Mesendoderm (in vitro differentiated cells): ENCODE data around the gene COL28A1.
A peak's percentile ranks its signal among the peaks of the same experiment; 100 is the strongest.

ENCODE experiments used
- DNase-seq: peaks from one replicate; pipeline ENCODE4 v3.0.0; 2013
- H2AK5ac ChIP-seq: 2 replicates; pipeline ENCODE4 v1.6.1; 2013; ENCODE audit warnings: low read length, inconsistent platforms
- H2BK120ac ChIP-seq: 2 replicates; pipeline ENCODE4 v1.6.1; 2013; ENCODE audit warnings: low read depth, mild to moderate bottlenecking, low read length, moderate library complexity, mixed read lengths
- H2BK15ac ChIP-seq: replicated peaks from 2 replicates; pipeline ENCODE4 v1.6.1; 2013; ENCODE audit warnings: low read depth, mild to moderate bottlenecking, moderate library complexity
- H2BK5ac ChIP-seq: 2 replicates; pipeline ENCODE4 v1.6.1; 2013; ENCODE audit warnings: low read length, inconsistent platforms
- H3K18ac ChIP-seq: 2 replicates; pipeline ENCODE4 v1.6.1; 2013; ENCODE audit warnings: mild to moderate bottlenecking, low read length, mixed read lengths
- H3K23ac ChIP-seq: one replicate; pipeline ENCODE4 v1.6.1; 2013; ENCODE audit warnings: low read length
- H3K27ac ChIP-seq: 2 replicates; pipeline ENCODE4 v1.5.1; 2013; ENCODE audit warnings: low read depth, mild to moderate bottlenecking, inconsistent platforms, low read length, moderate library complexity
- H3K27me3 ChIP-seq: 2 replicates; pipeline ENCODE4 v1.6.1; 2013; ENCODE audit warnings: low read length, control low read depth, mild to moderate bottlenecking, inconsistent platforms; ENCODE audit not compliant: insufficient read depth, poor library complexity
- H3K36me3 ChIP-seq: 2 replicates; pipeline ENCODE4 v1.6.1; 2013; ENCODE audit warnings: low read length, inconsistent platforms; ENCODE audit not compliant: control insufficient read depth, insufficient read depth
- H3K4ac ChIP-seq: one replicate; pipeline ENCODE4 v1.6.1; 2013; ENCODE audit warnings: low read depth, mild to moderate bottlenecking, low read length, moderate library complexity
- H3K4me1 ChIP-seq: 2 replicates; pipeline ENCODE4 v1.6.1; 2013; ENCODE audit warnings: low read depth, low read length, inconsistent platforms; ENCODE audit not compliant: control insufficient read depth
- H3K4me2 ChIP-seq: 2 replicates; pipeline ENCODE4 v1.6.1; 2013; ENCODE audit warnings: low read length
- H3K4me3 ChIP-seq: 2 replicates; pipeline ENCODE4 v1.5.1; 2013; ENCODE audit warnings: mild to moderate bottlenecking, low read length
- H3K56ac ChIP-seq: one replicate; pipeline ENCODE4 v1.6.1; 2013; ENCODE audit warnings: low read length
- H3K79me1 ChIP-seq: 2 replicates; pipeline ENCODE4 v1.6.1; 2013; ENCODE audit warnings: low read length, inconsistent platforms
- H3K79me2 ChIP-seq: 2 replicates; pipeline ENCODE4 v1.6.1; 2013; ENCODE audit warnings: mild to moderate bottlenecking, low read length; ENCODE audit not compliant: control insufficient read depth, insufficient read depth
- H3K9ac ChIP-seq: 2 replicates; pipeline ENCODE4 v1.6.1; 2013; ENCODE audit warnings: low read length, inconsistent platforms
- H4K5ac ChIP-seq: one replicate; pipeline ENCODE4 v1.6.1; 2013; ENCODE audit warnings: low read length
- H4K8ac ChIP-seq: one replicate; pipeline ENCODE4 v1.6.1; 2013; ENCODE audit warnings: low read depth, mild to moderate bottlenecking, control low read depth, low read length, moderate library complexity
- WGBS: extraction: QIAGEN DNeasy Blood & Tissue Kit; methylation state at CpG from one replicate; pipeline ENCODE4 v1.1.7; 2013; ENCODE audit warnings: low lambda C conversion rate, missing lambda C conversion rate; ENCODE audit not compliant: insufficient coverage; ENCODE audit errors: extremely low coverage; 5-methylcytosine and 5-hydroxymethylcytosine counted together

Gene COL28A1

DNA sequence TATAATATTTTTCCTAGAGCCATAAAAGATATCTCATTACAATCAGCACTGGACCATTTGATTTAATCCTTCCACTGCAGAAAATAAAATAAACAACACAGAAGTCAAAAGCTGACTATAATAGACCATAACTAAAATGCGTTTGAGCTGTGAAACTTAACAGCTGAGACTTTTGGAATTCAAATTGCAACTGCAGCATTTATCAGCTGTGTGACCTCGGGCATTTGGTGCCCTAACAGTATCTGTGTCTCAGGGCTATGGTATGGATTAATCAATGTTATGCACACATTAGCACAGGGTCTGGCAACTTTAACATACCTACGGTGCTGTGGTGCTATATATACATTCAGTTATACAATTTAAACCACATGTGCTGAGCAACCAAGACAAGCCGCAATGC is 160.1 kb downstream of the COL28A1 start:
- Histone ChIP-seq H3K36me3 (no peaks in the 10 kb centered on the region), H4K5ac (no peak overlapping the region), H3K4me3 (no peak overlapping the region), H3K9ac (no peak overlapping the region), H2BK15ac (no peak overlapping the region), H3K79me2 (no peaks in the 10 kb centered on the region), H3K56ac (no peak overlapping the region), H2BK5ac (no peak overlapping the region), H3K27ac (no peak overlapping the region), H3K4me1 (no peaks in the 10 kb centered on the region), H3K4me2 (no peak overlapping the region), H4K8ac (no peak overlapping the region), H3K18ac (no peak overlapping the region), H3K4ac (no peak overlapping the region), H2AK5ac (no peak overlapping the region), H3K79me1 (no peaks in the 10 kb centered on the region), H2BK120ac (no peak overlapping the region), H3K27me3 (no peaks in the 10 kb centered on the region), H3K23ac (no peak overlapping the region)
- DNase-seq, result no peak
- WGBS, result no CpG with 5 or more reads among the region's 4 CpGs

DNA sequence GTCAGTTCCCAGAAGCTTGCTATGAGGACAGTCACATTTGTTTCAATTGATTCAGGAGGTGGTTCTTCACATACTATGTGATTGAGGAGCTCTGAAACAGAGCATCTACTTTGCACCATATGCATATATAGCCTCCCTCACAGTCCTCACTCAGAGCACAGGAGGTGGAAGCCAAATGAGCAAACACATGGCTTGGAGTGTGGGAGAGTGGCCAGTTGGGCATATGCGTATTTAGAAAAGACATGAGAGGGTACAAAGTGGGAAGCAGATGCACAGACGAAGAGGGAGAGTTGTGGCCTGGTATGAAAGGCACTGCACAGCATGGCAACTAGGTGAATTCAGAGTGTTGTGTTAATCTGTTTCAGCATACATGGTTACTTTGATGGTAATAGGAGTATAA is 165.6 kb downstream of the COL28A1 start:
- no peak overlapping the region for H2BK15ac ChIP-seq
- no peak overlapping the region for H2BK5ac ChIP-seq
- no peaks in the 10 kb centered on the region for H3K79me2 ChIP-seq
- H3K27me3 ChIP-seq, result no peaks in the 10 kb centered on the region
- H4K5ac ChIP-seq, result no peak overlapping the region
- no peak overlapping the region for H3K4me3 ChIP-seq
- no peak overlapping the region for H2BK120ac ChIP-seq
- H3K4me1 ChIP-seq, result no peaks in the 10 kb centered on the region
- no peaks in the 10 kb centered on the region for H3K36me3 ChIP-seq
- no peak overlapping the region for H4K8ac ChIP-seq
- H3K23ac ChIP-seq, result no peak overlapping the region
- H3K79me1 ChIP-seq, result no peaks in the 10 kb centered on the region
- H3K27ac ChIP-seq, result no peak overlapping the region
- H2AK5ac ChIP-seq, result no peak overlapping the region
- no peak overlapping the region for H3K4ac ChIP-seq
- no peak overlapping the region for H3K9ac ChIP-seq
- H3K4me2 ChIP-seq, result no peak overlapping the region
- H3K56ac ChIP-seq, result no peak overlapping the region
- H3K18ac ChIP-seq, result no peak overlapping the region
- WGBS, result no CpG with 5 or more reads among the region's 2 CpGs
- DNase-seq, result no peak

DNA sequence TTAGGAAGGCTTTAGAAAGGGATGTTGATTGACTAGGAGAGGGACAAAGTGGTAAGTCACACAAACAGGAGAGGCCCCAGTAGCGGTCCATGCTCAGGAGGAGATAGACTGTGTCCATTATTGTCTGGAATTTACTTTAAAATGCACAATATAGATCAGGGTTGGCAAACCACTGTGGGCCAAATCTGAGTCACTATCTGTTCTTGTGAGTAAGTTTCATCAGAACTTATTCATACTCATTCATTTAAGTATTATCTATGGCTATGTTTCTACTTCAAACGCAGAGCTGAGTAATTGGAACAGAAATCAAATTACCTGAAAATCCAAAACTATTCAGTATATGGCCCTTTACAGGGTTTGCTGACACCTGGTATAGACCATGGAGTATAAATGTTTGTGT is 166.5 kb downstream of the COL28A1 start:
- Histone ChIP-seq H3K27me3 (no peaks in the 10 kb centered on the region), H3K56ac (no peak overlapping the region), H3K27ac (no peak overlapping the region), H2AK5ac (no peak overlapping the region), H3K36me3 (no peaks in the 10 kb centered on the region), H2BK15ac (no peak overlapping the region), H3K4ac (no peak overlapping the region), H3K4me3 (no peak overlapping the region), H3K79me2 (no peaks in the 10 kb centered on the region), H4K8ac (no peak overlapping the region), H3K18ac (no peak overlapping the region), H3K79me1 (no peaks in the 10 kb centered on the region), H2BK5ac (no peak overlapping the region), H3K4me2 (no peak overlapping the region), H3K4me1 (no peaks in the 10 kb centered on the region), H3K23ac (no peak overlapping the region), H3K9ac (no peak overlapping the region), H2BK120ac (no peak overlapping the region), H4K5ac (no peak overlapping the region)
- DNase-seq, result no peak
- WGBS, result no CpG with 5 or more reads among the region's 2 CpGs

GRCh38 chr7:7354674-7355073 is 181.0 kb downstream of the COL28A1 start:
- no peak overlapping the region for H3K23ac ChIP-seq
- no peak overlapping the region for H2AK5ac ChIP-seq
- H3K36me3 ChIP-seq, result no peaks in the 10 kb centered on the region
- H3K18ac ChIP-seq, result no peak overlapping the region
- H3K9ac ChIP-seq, result no peak overlapping the region
- no peak overlapping the region for H4K5ac ChIP-seq
- H3K79me2 ChIP-seq, result no peaks in the 10 kb centered on the region
- H2BK120ac ChIP-seq, result no peak overlapping the region
- DNase-seq, result peak; percentile 92
- no peaks in the 10 kb centered on the region for H3K27me3 ChIP-seq
- peaks cover 8% of the 10 kb centered on the region for H3K4me1 ChIP-seq
- H3K4me3 ChIP-seq, result no peak overlapping the region
- H2BK5ac ChIP-seq, result no peak overlapping the region
- no peak overlapping the region for H4K8ac ChIP-seq
- WGBS, result no CpG with 5 or more reads among the region's 3 CpGs
- no peak overlapping the region for H3K4me2 ChIP-seq
- H2BK15ac ChIP-seq, result peak overlapping the region; percentile 74
- H3K27ac ChIP-seq, result no peak overlapping the region
- no peak overlapping the region for H3K4ac ChIP-seq
- H3K56ac ChIP-seq, result no peak overlapping the region
- H3K79me1 ChIP-seq, result no peaks in the 10 kb centered on the region

DNA sequence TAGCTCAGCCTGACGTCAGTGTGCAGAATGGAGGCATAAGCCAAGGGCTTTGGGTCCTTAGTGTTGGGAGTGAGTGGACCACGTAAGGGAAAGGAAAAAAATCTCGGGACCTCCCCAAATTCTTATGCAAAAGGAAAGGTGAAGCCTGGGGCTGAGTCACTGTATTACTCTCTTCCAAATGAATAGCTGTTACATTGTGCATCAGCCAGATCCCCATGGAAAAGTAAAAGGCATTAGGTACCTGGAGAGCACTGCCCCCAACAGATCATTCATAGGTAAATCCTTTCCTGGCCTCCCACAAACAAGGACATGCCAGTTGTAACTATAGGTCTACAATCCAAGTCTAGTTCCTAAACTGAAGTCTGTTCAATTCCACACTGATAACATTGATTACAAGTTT is 182.8 kb downstream of the COL28A1 start:
- Histone ChIP-seq H2AK5ac (no peak overlapping the region), H3K23ac (no peak overlapping the region), H3K27me3 (no peaks in the 10 kb centered on the region), H3K4me3 (no peak overlapping the region), H3K4me1 (peaks cover 8% of the 10 kb centered on the region), H2BK120ac (no peak overlapping the region), H3K36me3 (no peaks in the 10 kb centered on the region), H3K79me2 (no peaks in the 10 kb centered on the region), H3K18ac (peak overlapping the region; percentile 31), H2BK5ac (no peak overlapping the region), H3K9ac (no peak overlapping the region), H3K56ac (peak overlapping the region; percentile 26), H2BK15ac (no peak overlapping the region), H4K8ac (no peak overlapping the region), H3K27ac (no peak overlapping the region), H3K4ac (peak overlapping the region; percentile 36), H3K79me1 (no peaks in the 10 kb centered on the region), H3K4me2 (no peak overlapping the region), H4K5ac (no peak overlapping the region)
- DNase-seq, result peak; percentile 91
- WGBS, result no CpG with 5 or more reads among the region's 3 CpGs

DNA sequence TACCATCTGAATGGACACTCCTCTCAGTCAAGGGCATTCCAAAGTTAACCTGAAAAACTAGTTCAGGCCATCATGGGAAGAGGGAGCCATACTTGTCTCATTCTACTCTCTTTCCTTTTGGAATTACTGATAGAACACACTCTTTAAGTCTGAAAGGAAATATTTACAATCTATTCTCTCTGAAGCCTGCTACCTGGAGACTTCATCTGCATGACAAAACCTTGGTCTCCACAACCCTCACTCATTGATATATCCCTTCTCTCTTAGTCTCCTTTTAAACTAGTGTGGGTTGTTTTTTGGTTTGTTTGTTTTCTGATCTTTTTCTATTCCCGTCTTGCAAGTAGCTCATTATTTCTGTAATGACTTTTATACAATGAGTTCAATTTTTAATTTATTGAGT is 183.8 kb downstream of the COL28A1 start:
- Histone ChIP-seq H3K36me3 (no peaks in the 10 kb centered on the region), H4K8ac (no peak overlapping the region), H3K27me3 (no peaks in the 10 kb centered on the region), H3K4me3 (no peak overlapping the region), H3K4me1 (peaks cover 8% of the 10 kb centered on the region), H3K4me2 (no peak overlapping the region), H3K27ac (no peak overlapping the region), H3K79me2 (no peaks in the 10 kb centered on the region), H3K18ac (no peak overlapping the region), H2AK5ac (no peak overlapping the region), H3K79me1 (no peaks in the 10 kb centered on the region), H3K56ac (no peak overlapping the region), H2BK15ac (no peak overlapping the region), H2BK120ac (no peak overlapping the region), H4K5ac (no peak overlapping the region), H3K23ac (no peak overlapping the region), H2BK5ac (no peak overlapping the region), H3K4ac (no peak overlapping the region), H3K9ac (no peak overlapping the region)
- WGBS, result no CpG with 5 or more reads among the region's 1 CpG
- DNase-seq, result peak; percentile 26
